ENCODE data around the gene RPL28.

Gene RPL28

DNA sequence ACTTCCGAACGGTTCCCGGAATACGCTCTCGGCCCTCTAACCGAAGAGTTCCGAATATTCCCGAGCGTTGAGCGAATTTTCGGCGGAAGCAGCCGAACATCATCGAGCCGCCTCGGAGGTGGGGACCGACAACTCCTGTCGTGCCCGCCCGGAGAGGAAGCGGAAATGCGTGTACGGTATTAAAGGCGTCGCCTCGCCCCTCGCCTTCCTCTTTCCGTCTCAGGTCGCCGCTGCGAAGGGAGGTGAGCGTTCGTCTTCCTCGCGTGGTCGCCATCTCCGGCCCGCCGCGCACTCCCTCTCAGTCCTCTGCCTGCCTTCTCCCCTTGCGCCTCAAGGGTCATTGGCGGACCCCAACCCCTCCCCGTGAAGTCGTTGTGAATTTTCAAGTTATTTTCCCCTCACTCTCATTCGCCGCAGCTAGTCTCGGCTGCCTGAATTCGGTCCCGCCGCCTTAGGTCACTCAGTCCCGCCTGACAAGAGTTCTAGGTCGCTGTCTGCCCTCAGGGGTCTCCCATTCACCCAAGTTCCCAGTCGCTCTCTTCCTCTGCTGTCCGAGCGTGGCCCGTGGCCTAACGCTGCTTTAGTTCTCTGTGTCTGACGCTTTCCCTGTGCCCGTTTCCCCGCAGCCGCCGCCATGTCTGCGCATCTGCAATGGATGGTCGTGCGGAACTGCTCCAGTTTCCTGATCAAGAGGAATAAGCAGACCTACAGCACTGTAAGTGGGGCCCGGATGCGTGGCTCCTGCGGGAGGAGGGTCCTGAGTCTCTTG, at the start of gene RPL28:
RPL28 (plus strand) TSS at position 209 of the 769 bp plus-strand sequence; CDS start at position 635, 426 bp downstream.
- peak; percentile 90 to 97 (median 94) for DNase-seq

DNA sequence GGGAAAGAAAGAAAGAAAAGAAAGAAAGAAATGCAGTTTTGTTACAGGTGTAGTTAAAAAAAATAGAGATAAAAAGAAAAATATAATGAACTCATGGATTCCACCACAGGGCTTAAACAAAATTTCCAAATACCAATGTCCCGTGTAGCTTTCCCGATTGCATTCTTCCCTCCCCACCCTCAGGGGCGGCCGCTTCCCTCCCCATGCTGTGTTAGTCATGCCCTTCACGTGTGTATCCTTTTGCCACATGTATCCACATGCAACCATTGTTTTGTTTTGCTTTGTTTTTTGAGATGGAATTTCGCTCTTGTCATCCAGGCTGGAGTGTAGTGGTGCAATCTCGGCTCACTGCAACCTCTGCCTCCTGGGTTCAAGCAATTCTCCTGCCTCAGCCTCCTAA, 49.6 kb upstream of the RPL28 start:
- no peak for DNase-seq

DNA sequence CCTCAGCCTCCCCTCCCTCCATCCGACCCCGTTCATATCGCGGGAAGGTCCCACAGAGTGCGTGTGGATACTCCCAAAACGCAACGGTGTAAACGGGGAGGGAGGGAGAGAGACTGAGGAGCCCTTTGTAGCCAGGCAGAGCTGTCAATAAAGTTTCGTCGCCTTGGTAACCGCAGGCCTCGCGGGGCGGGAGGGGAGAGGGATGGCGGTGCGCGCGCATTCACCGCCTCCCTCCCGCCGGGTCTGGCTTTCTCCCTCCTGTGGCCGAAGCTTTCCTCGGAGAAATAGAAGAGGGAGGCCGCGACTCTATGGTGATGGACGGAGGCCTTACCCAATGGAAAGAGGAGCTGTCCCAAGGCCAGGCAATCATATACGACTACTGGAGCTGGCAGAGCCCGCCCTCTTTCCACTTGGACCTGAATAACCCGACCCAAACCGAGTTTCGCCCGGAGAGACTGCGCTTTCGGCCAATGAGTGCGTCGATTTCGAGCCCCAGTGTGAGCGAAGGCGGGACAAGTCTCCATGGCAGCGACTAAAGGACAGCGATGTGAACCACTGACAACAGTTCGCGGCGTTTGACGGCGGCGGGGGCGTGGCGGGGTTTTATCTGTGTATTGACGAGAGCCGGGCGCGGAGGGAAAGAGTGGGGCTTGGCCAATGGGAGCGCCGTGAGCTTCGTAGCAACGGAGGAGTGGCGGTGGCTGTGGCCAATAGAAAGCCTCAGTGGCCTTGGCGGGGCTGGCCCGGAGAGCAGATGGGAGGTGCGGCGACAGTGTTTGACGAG, 46.4 kb upstream of the RPL28 start, which contains the start of gene KMT5C:
KMT5C (plus strand) TSS at position 772 of the 784 bp plus-strand sequence. CDS start 2,061 bp downstream, outside the sequence.
- peak; percentile 100 for DNase-seq

DNA sequence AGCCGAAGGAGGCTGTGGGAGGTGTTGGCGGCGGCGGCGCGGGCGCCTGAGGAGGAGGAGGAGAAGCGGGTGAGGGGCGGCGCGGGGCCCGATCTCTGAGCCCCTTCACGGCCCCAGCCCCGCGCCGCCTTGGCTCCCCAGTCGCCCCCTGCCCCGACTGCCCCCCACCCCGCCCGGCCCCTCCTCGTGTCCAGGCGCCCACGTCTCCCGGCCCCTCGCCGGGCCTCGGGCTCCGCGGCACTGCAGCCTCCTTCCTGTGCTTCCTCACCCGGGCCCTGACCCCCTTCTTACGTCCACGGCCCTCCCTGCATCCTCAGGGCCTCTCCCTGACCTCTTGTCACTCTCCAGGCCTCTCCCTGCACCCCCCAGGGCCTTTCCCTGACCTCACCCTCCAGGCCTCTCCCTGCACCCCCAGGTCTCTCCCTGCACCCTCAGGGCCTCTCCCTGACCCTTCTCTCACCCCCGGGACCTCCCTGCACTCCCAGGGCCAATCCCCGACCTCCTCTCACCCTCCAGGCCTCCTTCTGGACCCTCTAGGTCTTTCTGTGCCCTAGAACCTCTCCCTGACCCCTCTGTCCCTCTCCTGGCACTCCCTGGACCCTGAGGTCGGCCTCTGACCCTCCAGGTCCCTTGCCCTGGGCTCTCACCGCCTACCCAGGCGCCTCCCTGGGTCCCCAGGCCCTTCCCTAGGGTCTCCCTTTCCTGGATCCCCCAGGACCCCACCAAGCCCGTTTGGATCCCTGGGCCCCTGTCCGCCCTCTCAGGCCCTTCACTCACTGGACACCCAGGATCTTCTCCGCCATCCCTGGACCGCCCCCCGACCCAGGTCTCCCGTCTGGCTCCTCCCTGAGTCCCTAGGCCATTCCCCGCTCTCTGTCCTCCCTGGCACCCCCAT, 45.6 kb upstream of the RPL28 start:
- peak in 1 of 4 experiments; percentile 24 for DNase-seq

DNA sequence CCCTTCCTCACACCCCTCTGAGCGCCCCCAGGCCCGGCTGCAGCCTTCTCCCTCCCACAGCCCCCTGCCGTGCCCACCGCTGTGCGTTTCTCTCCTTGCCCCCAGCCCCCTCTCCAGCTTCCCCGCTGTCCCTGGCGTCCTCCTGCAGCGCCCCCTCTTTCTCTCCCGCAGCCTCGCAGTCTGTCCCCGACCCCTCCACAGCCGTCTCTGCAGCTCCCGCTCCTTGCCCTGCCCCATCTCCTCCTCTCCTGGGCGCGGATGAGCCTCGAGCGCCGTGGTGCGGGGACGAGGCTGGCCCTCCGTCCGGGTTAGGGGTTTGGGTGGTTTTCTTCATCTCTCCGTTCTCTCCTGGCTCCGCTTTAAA, 45.0 kb upstream of the RPL28 start:
- no peak for DNase-seq

DNA sequence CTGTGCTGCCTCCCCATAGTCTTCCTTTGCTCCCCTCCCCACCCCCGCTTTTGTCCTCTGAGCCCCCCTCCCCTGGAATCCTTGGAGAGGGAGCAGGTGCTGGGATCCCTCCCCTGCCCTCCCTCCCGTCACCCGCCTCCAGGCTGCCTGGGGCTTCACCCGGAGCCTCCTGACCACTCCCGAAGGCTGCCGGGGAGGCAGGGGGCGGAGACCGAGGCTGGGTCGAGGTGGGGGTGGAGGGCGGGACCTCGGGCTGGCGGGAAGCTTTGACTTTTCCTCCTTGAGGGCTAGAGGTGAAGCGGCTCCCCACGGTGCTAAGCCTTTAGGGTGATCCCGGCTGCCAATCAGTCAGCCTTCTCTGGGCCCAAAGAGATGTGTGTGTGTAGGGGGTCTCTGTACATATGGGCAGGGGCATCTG, 44.6 kb upstream of the RPL28 start:
- DNase-seq, result peak in 1 of 4 experiments; percentile 32

DNA sequence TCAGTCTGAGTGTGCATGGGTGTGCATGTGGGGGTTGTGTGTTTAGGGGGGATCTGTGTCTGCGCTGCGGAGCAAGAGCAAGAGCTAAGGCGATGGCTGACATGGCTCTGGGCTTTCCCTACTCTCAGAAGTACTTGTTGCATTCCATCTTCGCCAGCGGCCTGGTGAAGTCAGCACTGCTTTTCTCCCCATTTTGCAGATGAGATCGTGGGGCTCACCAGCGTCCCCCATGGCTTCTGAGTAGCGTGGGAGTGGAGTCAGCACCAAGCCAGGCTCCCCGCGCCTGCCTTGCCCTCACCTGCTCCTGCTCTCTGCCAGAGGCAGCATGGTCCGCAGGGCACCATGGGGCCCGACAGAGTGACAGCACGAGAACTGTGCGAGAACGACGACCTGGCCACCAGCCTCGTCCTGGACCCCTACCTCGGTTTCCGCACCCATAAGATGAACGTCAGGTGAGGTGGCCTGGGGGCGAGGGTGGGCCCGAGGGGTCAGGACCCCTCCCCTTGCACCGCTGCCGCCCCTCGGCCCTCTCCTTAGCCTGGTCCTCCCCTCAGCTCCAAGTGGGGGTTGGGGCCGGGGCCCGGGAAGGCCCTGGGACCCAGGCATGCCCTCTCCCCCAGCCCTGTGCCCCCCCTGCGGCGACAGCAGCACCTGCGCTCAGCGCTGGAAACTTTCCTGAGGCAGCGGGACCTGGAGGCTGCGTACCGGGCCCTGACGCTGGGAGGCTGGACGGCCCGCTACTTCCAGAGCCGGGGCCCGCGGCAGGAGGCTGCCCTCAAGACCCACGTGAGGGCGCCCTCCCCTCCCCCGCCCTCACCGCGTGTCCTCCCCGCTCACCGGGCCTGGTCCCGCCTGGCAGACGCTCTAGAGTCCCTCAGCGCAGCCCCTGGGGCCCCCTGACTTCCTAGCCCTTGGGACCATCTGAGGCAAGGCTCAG, 43.9 kb upstream of the RPL28 start:
- no peak for DNase-seq

DNA sequence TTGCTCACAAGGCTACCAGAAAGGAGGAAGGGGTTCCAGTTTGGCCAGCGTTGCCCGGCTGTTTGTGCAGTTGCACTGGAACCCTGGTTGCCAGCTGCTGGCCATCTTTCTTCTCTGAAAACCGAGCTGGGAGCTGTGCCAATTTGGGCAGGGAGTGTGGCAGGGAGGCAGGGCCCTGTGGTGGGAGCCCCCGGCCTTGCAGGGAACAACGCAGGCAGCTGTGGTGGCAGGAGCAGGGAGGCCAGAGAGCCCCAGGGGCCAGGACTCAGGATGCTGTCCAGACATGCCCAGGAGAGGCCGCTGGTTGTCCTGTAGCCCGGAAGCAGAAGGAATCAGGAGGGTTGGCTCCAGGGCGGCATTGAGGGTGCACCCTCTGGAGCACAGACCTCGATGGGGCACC, 41.3 kb upstream of the RPL28 start:
- DNase-seq, result no peak

DNA sequence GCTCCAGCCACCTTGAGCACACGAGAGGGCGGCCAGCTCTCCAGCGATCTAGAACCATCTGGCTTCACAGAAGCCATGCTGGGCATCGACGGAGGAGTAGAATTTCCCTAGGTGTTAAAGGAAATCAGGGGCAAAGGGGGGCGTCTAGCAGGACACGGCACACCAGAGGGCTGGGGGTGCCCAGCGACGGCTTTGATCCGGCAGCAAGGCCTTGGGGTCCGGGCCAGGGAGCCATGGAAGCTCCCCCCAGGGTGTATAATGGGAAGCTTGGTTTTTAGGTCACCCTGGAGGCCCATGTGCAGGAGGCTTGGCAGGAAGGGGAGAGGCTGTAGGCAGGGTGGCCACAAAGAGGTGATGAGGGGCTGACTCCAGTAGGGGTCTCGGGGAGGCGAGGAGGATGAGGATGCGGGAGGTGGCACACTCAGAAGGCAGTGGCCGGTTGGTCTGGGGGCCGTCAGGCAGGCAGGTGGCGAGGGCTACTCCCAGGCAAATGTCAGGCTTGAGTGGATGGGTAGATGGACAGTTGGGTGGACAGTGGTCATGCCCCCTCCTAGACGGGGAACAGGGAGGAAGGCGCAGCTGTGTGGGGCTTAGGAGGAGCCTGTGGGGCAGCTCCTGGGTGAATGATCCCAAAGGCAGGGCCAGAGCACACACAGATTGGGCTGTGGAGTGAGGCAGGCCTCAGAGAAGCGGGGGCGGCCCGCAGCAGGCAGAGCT, 40.5 kb upstream of the RPL28 start:
- no peak for DNase-seq

DNA sequence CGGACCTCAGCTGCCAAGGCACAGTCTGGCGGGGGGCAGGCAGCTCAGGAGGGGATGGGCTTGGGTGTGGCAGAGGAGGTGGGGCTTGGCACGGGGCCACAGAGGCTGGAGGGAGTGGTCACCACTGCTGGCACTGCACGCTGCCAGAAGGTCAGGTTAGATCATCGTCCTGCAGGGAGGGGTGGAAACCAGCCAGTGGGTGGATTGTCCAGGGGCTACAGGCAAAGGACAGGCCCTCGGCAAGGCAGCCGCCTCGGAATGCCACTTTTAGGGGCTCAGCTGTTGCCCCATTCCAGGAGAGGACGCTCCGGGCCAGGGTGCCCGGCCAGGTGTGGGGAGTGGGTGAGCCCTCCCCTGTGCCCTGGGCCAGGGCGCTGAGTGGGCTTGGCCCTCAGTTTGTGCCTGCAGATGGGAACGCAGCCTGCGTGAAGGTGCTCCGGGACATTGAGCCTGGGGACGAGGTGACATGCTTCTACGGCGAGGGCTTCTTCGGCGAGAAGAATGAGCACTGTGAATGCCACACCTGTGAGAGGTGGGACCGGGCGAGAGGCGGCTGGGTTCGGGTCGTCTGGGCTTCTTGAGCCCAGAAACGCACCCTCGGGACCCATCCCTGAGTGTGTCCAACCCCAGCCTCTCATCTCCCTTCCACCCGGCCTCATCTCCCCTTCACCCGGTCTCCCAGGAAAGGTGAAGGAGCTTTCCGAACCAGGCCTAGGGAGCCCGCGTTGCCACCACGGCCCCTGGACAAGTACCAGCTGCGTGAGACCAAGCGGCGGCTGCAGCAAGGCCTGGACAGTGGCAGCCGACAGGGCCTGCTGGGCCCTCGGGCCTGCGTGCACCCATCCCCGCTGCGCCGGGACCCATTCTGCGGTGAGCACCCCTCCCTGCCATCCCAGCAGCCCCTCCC, 39.7 kb upstream of the RPL28 start:
- no peak for DNase-seq

DNA sequence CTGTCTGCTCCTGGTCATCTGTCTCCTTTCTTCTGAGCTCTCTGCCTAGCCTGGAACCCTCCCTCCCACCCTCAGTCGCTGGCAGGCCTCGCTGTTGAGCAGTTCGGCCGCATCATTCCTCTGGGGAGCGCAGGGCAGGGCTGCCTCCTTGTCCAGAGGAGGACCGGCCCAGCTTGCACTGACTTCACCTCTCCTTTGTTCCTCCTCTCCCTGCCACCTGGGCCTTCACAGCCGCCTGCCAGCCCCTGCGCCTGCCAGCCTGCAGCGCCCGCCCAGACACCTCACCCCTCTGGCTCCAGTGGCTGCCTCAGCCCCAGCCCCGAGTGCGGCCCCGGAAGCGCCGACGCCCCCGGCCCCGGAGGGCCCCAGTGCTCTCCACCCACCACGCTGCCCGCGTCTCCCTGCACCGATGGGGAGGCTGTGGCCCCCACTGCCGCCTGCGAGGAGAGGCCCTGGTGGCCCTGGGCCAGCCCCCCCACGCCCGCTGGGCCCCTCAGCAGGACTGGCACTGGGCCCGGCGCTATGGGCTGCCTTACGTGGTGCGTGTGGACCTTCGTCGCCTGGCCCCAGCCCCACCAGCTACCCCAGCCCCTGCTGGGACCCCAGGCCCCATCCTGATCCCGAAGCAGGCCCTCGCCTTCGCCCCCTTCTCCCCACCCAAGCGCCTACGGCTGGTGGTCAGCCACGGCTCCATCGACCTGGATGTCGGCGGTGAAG, 38.8 kb upstream of the RPL28 start:
- no peak for DNase-seq

DNA sequence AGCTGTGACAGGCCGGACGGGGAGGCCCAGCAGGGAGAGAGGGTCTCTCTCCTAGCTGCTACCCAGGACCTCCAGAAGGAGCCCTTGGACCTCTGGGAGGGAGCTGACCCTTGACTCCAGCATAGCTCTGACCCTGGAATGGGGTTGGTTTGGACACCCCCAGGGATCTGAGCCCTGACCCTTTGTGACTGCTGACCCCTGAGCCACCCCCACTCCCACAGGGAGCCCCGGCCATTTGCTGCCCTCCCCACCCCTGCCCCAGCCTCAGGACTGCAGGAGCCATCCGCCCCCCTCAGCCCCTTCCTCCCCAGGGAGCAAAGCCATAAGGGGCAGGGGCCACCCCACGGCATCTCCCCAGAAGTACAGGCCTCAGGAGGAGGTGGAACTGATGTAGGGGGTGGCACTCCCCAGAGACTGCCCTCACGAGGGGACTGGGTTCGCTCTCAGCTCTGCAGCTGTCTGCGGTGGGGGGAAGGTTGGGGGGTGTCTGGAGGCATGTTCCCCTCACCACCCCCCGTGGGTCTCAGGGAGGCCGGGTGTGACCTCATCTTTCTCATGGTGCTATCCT, 38.2 kb upstream of the RPL28 start:
- DNase-seq, result no peak

DNA sequence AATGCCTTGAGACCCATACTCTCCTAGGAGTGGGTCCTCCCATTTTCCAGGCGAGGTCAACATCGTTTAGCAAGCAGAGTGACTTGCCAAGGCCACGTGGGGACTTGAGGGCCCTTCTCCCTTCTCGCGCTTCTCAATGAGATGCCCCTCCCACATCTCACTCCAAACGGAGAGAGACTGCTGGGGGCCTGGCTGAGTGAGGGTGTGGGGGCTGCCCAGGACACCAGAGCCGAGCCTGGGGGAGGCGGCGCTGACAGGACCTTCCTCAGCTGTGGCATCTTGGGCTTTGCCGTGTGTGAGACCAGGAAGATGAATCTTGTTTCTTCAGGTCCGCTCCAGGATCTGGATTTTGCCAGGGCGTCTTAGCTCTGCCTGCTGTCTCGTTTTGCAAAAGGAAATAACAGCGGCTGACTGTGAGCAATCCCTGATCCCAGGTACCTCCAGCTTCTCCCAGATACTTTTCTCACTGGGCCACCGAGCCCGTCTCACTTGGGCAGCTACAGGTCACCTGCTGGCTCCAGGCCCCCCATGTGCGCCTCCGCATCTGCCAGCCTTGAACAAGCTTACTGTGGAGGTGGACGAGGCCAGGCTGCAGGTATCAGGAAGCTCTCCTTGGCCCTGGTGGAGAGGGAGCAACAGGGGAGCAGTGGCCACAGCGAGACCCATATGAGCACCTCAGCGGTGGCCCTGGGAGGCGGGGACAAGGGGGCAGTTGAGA, 37.3 kb upstream of the RPL28 start:
- DNase-seq, result no peak

DNA sequence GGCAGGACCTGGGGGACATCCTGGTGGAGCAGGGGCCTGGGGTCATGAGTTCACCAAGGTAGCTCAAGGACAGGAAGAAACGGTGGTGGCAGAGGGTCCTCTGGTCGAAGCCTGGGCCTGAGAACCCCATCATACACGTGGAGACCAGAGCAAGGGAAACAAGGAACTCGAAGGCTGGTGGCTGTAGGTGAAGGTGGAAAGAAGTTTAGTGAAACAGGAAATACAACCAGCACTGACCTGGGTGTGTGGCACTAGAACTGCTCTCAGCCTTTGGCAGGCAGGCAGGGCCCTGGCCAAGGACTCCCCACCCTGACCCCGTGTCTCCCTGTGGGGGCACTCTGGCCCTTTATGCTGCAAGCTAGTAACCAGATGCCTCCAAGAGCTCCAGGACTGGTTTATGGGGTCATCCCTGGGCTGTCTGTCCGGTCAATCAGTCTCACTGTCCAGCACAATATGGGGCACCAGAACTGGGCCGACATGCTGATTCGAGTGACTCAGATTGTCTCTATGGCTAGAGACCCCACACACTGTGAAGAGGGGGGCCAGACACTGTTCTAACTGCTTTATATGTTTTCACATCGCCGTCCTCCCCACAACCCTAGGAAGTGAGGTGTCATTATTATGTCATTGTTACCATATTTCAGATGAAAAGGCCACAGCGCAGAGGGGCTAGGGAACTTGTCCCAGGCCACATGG, 35.0 kb upstream of the RPL28 start:
- no peak for DNase-seq

DNA sequence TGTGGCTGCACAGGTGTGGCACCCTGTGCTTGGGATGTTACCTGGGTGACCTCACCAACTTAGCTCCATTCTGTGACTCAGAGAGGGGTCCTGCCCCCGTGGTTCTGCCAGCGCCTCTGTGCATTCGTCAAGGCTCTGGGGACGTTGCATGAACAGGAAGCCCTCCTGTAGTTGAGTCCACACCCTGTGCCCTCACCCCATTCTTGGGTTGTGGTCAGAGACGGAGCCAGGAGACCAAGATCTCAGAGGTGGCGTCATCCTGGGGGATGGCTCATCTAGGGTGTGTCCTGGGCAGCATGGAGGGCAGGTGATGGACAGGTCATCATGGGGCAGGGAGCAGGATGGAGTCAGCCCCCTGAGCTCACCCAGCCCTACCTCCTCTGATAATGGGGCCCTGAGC, 33.7 kb upstream of the RPL28 start:
- no peak for DNase-seq

DNA sequence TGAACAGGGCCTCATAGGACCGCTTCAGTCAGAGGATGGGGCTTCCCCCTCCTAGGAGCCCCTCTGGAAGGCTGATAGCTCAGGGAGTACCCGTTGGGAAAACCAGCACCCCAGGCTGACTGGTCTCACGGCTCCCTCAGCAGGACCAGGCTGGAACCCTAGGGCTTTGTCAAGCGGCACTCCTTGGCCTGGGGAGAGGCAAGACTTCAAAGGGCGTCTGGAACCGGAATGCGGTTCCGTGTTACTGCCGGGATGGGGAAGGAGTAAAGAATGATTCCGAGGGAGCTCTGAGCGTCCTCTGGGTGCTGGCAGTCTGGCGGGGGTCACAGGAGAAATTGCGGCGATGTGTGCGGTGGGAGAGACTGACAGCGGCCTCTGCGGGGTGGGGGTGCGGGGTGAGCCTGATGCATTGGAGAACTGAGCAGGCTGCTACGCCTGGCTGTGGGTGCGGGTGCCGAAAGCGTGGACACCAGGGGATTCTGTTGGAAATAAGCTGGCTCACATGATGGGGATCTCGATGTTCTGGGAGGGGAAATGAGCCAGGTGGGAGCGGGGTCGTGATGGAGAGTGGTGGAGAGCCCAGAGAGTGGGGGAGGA, 33.1 kb upstream of the RPL28 start:
- no peak for DNase-seq

DNA sequence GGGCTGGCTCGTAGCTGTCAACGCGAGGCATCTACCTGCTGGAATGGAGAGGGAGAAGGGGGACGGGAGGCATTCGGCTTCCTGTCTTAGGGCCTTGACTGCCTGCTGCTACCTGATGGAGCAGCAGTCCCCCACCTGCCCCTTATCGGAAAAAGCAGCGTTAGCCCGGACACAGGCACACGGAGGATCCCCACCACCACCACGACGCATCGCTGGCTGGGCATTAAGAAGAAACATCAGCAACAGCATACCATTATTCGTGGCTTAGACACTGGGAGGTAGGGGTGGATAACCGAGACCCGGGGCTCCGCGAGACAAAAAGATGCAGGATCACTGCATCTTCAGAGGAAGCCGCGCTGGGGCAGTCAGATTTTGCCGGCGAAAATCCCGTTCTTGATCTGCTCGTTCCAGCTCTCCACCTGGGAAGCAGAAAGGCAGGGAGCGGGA, 32.4 kb upstream of the RPL28 start:
- no peak for DNase-seq
